ENCODE data around the gene FAM13A.

FAM13A gene

DNA sequence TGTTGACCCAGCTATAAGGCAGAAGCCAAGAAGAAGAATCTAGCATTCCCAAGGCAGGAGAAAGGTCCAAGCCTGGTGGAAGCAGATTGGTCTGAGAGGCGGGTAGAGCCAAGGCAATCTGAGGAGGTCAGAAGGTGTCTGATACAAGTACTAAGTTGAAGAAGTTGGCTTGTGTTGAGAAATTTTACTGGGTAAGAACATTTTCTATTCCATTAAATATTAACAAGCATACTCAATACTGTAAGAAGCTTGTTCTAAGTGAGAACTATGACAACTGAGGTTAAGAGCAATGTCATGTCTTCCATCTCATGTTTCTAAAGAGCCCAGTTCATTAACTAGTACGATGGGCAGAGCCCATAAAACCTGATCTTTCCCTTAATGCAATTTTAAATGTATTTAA is 75.0 kb downstream of the FAM13A start:
- H3K4me3 ChIP-seq (replicated peaks; ENCODE audit: insufficient read depth, low read length), result no peak overlapping the region
- TF ChIP-seq SPI1 (IDR thresholded peaks at IDR 0.05; ENCODE audit: borderline replicate concordance, low read depth) (no peak), GABPA (IDR thresholded peaks at IDR 0.05; ENCODE audit: low read depth) (no peak), CTCF (IDR thresholded peaks at IDR 0.05; ENCODE audit: insufficient read depth, low read length) (no peak), POLR2AphosphoS5 (IDR thresholded peaks at IDR 0.05; ENCODE audit: low read depth) (no peak)
- TF ChIP-seq, protein P1, sequence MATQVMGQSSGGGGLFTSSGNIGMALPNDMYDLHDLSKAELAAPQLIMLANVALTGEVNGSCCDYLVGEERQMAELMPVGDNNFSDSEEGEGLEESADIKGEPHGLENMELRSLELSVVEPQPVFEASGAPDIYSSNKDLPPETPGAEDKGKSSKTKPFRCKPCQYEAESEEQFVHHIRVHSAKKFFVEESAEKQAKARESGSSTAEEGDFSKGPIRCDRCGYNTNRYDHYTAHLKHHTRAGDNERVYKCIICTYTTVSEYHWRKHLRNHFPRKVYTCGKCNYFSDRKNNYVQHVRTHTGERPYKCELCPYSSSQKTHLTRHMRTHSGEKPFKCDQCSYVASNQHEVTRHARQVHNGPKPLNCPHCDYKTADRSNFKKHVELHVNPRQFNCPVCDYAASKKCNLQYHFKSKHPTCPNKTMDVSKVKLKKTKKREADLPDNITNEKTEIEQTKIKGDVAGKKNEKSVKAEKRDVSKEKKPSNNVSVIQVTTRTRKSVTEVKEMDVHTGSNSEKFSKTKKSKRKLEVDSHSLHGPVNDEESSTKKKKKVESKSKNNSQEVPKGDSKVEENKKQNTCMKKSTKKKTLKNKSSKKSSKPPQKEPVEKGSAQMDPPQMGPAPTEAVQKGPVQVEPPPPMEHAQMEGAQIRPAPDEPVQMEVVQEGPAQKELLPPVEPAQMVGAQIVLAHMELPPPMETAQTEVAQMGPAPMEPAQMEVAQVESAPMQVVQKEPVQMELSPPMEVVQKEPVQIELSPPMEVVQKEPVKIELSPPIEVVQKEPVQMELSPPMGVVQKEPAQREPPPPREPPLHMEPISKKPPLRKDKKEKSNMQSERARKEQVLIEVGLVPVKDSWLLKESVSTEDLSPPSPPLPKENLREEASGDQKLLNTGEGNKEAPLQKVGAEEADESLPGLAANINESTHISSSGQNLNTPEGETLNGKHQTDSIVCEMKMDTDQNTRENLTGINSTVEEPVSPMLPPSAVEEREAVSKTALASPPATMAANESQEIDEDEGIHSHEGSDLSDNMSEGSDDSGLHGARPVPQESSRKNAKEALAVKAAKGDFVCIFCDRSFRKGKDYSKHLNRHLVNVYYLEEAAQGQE (IDR thresholded peaks at IDR 0.05; ENCODE audit: insufficient replicate concordance, low read depth), result no peak
- no peak overlapping the region for H3K27ac ChIP-seq (replicated peaks)
- H3K27me3 ChIP-seq (ENCODE audit: insufficient read depth, poor library complexity, severe bottlenecking), result peaks cover 2% of the 10 kb centered on the region
- DNase-seq (ENCODE audit: low read depth in 1 of 2, low spot score in 1 of 2), result no peak

DNA sequence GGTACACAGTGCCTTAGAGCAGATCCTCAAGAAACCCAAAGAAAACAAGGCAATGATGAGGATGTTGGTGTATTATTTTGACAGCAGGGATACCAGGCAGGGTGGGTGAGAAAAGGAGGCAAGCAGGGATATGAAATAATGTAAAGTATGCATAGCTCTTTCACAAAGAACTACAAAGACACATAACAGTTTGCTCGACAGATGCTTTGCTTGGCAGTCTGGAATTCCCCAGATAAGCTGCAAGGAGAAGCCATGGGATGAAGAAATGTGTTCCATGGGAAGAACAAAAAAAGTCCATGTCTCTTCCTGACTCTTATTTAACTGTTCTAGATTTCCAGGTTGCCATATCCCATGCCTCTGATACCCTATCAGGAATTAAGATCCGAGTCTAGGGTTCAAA is 75.4 kb downstream of the FAM13A start:
- peaks cover 2% of the 10 kb centered on the region for H3K27me3 ChIP-seq (ENCODE audit: insufficient read depth, poor library complexity, severe bottlenecking)
- no peak overlapping the region for H3K27ac ChIP-seq (replicated peaks)
- no peak for TF ChIP-seq SPI1 (IDR thresholded peaks at IDR 0.05; ENCODE audit: borderline replicate concordance, low read depth)
- TF ChIP-seq, protein P1 (IDR thresholded peaks at IDR 0.05; ENCODE audit: insufficient replicate concordance, low read depth), result no peak
- TF ChIP-seq GABPA (IDR thresholded peaks at IDR 0.05; ENCODE audit: low read depth), result no peak
- TF ChIP-seq CTCF (IDR thresholded peaks at IDR 0.05; ENCODE audit: insufficient read depth, low read length), result no peak
- no peak for TF ChIP-seq POLR2AphosphoS5 (IDR thresholded peaks at IDR 0.05; ENCODE audit: low read depth)
- DNase-seq (ENCODE audit: low read depth in 1 of 2, low spot score in 1 of 2), result no peak
- H3K4me3 ChIP-seq (replicated peaks; ENCODE audit: insufficient read depth, low read length), result no peak overlapping the region

DNA sequence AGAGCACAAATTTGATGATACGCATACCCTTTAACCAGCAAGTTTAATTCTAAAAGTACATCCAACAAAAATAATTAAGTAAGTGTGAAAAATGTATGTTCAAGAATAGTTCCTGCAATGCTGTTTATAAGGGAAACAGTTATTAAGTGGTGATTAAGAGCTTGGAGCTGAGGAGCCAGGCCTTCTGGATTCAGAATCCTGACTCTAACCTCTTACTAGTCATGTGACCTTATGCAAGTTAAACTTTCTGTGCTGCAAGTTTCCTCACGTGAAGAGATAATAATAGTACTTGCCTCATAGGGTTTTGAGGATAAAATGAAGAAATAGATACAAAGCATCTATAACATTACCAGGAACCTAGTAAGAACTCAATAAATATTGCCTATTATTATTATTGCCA is 77.7 kb downstream of the FAM13A start:
- no peak for TF ChIP-seq CTCF (IDR thresholded peaks at IDR 0.05; ENCODE audit: insufficient read depth, low read length)
- TF ChIP-seq, protein P1 (IDR thresholded peaks at IDR 0.05; ENCODE audit: insufficient replicate concordance, low read depth), result no peak
- TF ChIP-seq POLR2AphosphoS5 (IDR thresholded peaks at IDR 0.05; ENCODE audit: low read depth), result no peak
- no peak for TF ChIP-seq SPI1 (IDR thresholded peaks at IDR 0.05; ENCODE audit: borderline replicate concordance, low read depth)
- TF ChIP-seq GABPA (IDR thresholded peaks at IDR 0.05; ENCODE audit: low read depth), result no peak
- Histone ChIP-seq H3K27me3 (ENCODE audit: insufficient read depth, poor library complexity, severe bottlenecking) (peaks cover 2% of the 10 kb centered on the region), H3K4me3 (replicated peaks; ENCODE audit: insufficient read depth, low read length) (no peak overlapping the region), H3K27ac (replicated peaks) (no peak overlapping the region)
- no peak for DNase-seq (ENCODE audit: low read depth in 1 of 2, low spot score in 1 of 2)

Measured in HL-60 (cell line).